AG20443 (cell line): ENCODE results near the gene BCL2A1.
"Not testable (repeated sequence)": the region's sequence is repeated elsewhere in the genome, so short reads cannot be mapped to it uniquely, and the experiment has no call there.

Experiments used
- DNase-seq: peaks from one replicate; pipeline ENCODE4 v3.0.0; 2012; ENCODE audit warnings: low spot score, mixed read lengths

BCL2A1 gene

GRCh38 chr15:79957741-79958140, 13.3 kb downstream of the BCL2A1 start:
- no peak for DNase-seq

DNA sequence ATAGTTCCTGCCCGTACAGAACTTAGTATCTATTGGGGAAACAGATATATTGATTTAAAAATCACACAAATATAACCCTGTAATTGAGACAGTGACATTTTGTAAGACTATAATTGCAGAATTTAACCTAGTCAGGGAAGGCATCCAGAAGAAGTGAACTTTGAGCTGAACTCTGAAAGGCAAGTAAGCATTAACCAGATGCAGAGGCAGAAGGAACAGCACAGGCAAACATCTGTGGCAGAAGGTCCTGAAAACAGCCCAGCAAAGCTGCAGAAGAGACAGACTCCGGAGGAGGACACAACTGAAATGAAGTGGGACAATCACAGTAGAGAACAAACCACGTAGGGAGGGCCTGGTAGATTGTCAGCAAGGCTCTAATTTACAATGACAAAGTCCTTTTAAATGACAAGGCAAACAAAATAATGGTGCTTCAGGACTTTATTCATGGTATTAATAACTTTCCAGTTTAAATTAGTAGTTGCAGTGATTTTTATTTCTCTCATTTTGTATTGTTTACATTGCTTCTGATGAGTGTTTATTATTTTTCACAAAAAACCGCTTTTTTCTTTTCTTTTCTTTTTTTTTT, 14.5 kb downstream of the BCL2A1 start:
- no peak for DNase-seq

- DNase-seq = no peak
Measured at GRCh38 chr15:79954661-79955060, 16.3 kb downstream of the BCL2A1 start.

- DNase-seq = no peak
Measured at GRCh38 chr15:79953951-79954444, 17.0 kb downstream of the BCL2A1 start.

- DNase-seq = no peak
Measured at GRCh38 chr15:79952329-79952728, 18.7 kb downstream of the BCL2A1 start.

- DNase-seq = no peak
Measured at GRCh38 chr15:79950247-79950646, 20.7 kb downstream of the BCL2A1 start.

- DNase-seq = no peak
Measured at GRCh38 chr15:79948761-79949160, 22.2 kb downstream of the BCL2A1 start.

DNA sequence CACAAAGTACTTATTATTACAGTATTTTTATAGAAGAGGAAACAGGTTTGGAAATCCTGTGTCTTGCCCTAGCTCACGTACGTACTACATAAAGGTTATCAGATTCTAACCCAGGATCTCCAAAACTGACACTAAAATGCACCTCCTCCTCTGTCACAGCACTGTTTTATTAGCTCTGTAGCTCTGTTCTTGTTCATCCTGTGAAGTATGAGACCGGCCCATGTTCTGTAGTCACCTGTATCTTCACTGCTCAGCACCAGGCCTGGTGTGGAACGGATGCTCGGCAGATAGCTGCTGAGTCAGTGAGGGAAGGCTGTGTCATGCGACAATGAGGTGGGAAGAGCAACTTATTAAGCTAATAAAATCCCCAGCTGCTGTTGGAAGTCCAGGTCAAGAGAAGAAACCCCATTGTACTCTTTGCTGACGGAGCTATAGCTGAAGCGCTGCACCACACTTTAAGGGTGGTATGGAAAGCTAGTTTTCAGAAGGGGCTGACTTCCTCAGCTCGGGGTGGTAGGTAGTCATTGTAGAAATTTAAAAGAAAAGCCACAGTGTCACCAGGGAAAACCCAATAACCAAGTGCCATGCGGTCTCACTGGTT, 22.8 kb downstream of the BCL2A1 start:
- DNase-seq = no peak

DNA sequence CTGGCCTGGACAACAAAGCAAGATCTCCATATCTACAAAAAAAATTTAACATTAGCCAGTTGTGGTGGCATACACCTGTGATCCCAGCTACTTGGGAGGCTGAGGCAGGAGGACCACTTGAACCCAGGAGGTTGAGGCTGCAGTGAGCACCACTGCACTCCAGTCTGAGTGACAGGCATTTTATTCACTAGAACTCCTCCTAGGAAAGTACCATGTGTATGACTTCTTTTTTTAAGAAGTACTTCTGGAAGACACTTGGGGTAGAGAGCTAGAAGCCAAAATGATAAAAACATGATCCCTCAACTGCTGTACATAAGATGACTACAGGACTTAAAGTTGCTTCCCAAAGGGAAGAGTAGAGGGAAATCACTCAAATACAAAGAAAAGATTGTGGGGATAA, 24.0 kb downstream of the BCL2A1 start:
- no peak for DNase-seq

GRCh38 chr15:79944622-79945021, 26.4 kb downstream of the BCL2A1 start:
- DNase-seq = no peak

- DNase-seq = no peak
Measured at GRCh38 chr15:79943820-79944219, 27.2 kb downstream of the BCL2A1 start.

GRCh38 chr15:79942741-79943481, 28.1 kb downstream of the BCL2A1 start:
- no peak for DNase-seq

DNA sequence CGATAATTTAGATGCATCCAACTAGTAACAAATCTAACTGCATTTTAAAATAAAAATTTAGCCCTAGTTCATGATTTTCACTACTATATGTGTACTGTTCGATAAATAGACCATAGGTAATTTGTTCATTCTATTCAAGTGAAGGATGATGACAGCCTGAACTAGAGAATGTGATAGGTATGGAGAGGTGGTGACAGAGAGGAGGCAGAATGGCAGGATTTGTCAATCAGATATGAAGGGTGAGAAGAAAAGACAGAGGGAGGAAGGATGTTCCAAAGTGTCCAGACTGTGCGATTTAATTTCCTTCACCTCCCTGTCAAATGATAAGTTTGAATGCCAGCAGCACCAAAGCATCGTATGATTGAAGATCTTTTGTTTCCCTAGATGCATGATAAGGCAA, 31.6 kb downstream of the BCL2A1 start:
- DNase-seq = no peak

DNA sequence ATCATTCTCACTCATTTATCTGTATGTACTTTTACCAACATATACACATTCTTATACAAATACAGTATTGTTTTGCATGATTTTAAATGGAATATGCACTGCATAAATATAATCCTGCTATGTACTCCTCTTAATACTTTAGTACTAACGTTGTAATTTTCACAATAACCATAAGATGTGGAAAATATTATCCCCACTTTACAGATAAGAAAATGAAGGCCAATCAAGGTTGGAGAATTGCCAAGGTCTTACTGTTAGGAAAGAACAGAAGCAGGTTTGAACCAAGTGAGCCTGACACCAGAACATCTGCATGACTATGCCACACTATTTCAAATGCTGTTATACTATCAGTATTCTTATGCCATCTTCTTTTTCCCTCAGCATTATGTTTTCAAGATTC, 32.9 kb downstream of the BCL2A1 start:
- no peak for DNase-seq

- not testable (repeated sequence) for DNase-seq
Measured at GRCh38 chr15:79935556-79936201, 35.3 kb downstream of the BCL2A1 start.

DNA sequence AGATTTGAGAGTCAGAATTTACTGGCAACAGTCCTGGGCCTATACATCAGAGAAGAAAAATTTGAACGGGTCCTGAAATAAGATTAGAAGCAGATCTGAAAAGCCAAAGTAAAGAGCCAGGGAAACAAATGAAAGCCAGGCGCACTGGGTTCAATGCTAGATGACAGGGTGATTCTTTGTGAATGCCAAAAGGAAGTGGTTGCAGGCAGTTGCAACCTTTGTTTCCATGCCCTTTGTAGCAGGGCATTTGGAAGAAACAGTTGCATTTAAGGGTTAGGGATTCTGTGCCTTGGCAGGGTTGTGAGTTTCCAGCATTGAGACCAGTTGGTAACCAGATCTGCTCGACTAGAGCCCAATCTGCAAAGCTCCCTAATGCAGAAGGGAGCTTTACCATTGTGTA, 37.8 kb downstream of the BCL2A1 start:
- no peak for DNase-seq

GRCh38 chr15:79932447-79932846, 38.5 kb downstream of the BCL2A1 start:
- DNase-seq = no peak

DNA sequence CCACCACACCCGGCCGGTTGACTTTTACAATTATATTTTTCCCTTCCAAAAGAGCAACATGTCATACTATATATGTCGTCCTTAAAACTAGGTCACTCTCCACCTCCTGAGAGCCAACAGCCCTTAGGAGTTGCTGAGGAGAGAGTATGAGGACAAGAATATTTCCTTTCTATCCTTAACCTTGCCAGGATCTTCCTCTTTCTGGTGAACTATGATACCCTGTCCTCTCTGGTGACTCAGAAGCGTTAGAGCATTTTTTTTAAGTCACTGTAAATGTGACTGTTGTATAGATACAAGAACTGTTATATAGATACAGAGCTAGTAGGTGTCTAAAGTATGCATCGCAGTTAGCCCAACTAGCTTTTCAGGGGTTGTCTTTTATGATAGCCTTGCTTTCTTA, 40.5 kb downstream of the BCL2A1 start:
- DNase-seq = no peak

DNA sequence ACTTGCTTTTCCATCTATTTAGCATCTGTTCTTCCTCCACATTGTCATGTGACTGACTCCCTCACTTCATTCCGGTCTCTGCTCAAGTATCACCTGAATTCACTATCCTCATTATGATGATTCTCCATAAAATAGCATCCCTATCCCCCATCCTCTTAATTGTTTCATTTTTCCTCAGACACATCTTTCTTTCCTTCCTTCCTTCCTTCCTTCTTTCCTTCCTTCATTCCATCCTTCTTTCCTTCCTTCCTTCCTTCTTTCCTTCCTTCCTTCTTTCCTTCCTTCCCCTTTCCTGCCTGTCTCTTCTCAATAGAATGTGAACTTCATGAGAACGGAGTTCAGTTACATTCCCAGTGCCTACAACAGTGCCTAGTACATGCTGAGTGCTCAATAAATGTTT, 41.6 kb downstream of the BCL2A1 start:
- no peak for DNase-seq

- DNase-seq = not testable (repeated sequence)
Measured at GRCh38 chr15:79926116-79926515, 44.9 kb downstream of the BCL2A1 start.

GRCh38 chr15:79924379-79924778, 46.6 kb downstream of the BCL2A1 start:
- no peak for DNase-seq

DNA sequence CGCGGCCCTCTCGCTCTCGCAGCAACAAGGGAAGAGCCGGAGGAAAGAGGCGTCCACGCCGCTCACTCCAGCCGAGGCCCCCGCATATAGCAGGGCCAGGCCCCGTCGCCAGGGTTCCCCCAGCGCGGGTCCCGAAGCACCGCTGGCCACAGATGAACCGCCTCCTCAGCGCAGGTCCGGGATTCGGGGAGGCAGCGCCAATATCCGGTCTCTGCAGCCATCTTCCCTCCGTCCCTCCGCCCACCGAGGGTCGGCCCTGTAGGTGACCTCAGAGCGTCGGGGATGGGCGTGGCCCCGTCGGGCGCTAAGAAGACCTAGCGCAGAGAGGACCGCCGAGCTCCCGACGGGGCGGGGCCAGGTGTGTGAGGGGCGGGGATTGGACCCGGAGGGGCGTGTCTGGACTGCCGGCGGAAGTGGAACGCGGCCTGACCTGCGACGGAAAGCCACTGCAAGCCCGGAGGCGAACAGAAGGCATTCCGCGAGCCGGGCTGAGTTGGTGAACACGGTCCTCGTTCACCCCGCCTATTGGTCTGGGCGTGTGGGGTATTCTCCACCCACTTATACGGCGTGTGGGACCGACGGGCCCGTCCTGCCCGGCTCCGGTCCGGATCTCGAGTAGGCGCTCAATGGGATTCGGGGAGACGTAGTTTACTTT, 47.4 kb downstream of the BCL2A1 start:
- peak; percentile 97 for DNase-seq
